ENCODE results near the gene HOXC10.
A peak's percentile ranks its signal among the peaks of the same experiment; 100 is the strongest.

HOXC10 gene

DNA sequence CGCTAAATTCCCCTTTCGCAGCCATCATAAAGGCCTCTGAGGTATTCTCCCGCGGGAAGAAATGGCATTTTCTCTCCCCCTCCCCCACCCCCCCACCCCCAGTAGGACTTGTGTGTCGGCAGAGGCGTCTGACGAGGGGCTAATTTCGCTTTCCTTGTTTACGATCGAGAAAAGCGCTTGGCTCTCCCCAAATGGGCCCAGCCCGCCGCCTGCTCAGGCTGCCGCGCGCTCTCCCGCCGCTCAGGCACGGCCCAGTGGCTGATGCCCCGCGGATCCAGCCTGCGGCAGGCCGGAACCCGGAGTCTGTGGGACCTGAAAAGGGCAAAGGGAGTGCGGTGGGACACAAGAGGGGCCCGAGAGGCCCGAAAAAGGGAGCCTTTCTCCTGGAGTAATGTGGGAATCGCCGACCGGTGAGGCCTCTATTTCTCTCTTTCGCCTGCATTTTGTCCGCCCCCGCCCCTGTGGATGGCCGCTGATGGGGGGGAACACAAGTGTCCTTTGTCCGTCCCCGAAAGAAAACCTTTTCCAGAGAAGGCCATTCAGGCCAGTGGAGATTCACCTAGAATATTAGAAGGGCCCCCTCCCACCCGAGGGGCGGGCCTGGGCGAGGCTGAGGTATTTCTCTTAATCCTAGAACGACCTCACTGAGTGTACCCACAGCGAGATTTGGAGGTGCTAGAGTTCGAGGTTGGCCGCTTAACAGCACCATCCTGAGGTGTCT is 34.3 kb downstream of the HOXC10 start:
- in situ Hi-C loops (cut with HindIII; ENCODE audit: low pct_ligation_motif_present, low pct_unique_long_range_greater_than_20kb, low sequenced_read_pairs) = no loop called here
- peak; percentile 39 for DNase-seq

GRCh38 chr12:54019924-54020590 is 35.1 kb downstream of the HOXC10 start:
- in situ Hi-C loops (cut with HindIII; ENCODE audit: low pct_ligation_motif_present, low pct_unique_long_range_greater_than_20kb, low sequenced_read_pairs) = no loop called here
- DNase-seq = peak; percentile 37

DNA sequence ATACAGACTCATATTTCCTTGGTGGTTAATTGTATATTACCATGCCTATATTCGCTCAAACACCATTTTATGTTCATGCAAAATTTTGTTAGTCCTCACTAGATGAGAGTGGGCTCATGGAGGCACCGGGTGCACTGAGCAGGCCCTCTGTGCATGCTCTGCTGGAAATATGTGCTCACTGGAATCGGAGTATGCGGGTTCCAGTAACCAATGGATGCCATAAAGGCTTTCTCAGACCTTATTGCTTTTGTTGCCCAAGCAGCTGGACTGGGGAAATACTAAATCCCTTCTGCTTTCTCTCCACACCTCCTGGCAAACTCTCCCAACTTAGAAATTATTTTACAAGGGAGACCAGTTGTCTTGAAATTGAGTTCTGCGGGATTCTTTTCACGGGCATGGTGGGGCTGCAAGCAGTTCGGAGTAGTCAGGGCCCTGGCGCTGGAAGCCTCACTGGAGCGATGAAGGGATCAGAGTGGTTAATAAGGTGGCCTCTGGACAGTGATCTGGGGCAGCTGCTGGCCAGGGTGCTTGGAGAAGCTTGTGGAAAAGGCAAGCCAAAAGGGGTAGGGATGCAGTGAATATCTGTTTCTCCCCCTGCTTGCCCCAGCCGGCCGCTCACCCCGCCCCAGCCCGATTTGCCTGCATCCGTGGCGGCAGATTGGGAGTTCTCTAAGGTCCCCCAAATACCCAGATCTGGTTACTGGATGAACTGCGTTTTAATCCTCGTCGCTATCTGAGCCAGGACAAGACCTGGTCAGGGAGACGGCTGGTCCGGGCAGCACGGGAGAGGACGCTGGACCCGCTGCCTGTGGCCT is 35.9 kb downstream of the HOXC10 start:
- DNase-seq = no peak
- in situ Hi-C loops (cut with HindIII; ENCODE audit: low pct_ligation_motif_present, low pct_unique_long_range_greater_than_20kb, low sequenced_read_pairs) = no loop called here

DNA sequence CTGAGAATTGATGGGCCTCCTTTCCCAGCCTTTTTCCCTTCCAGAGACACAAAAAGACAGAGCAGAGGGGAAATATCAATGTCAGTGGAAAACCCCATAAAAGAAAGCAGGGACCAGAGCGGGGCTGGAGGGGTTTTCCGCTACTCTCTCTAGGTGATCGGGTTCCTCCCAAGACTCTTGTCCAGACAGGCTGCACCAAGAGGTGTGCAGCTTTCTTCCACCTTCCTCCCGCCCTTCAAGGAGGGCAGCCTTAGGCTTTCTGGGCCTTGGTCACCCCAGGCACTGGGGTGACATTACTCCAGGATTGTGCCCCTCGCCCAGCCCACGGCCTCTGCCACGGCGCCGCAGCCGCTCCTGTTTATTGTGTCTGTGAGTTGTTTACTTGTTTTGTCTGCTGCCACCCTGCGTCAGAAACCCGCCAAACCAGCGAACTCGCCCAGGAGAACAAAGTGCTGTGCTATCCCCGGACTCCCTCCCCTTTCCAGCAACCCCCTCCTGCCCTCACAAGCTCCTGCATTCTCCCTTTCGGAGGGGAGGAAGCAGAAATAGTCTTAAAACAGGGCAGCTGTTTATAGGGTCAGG is 36.6 kb downstream of the HOXC10 start:
- in situ Hi-C loops (cut with HindIII; ENCODE audit: low pct_ligation_motif_present, low pct_unique_long_range_greater_than_20kb, low sequenced_read_pairs) = no loop called here

DNA sequence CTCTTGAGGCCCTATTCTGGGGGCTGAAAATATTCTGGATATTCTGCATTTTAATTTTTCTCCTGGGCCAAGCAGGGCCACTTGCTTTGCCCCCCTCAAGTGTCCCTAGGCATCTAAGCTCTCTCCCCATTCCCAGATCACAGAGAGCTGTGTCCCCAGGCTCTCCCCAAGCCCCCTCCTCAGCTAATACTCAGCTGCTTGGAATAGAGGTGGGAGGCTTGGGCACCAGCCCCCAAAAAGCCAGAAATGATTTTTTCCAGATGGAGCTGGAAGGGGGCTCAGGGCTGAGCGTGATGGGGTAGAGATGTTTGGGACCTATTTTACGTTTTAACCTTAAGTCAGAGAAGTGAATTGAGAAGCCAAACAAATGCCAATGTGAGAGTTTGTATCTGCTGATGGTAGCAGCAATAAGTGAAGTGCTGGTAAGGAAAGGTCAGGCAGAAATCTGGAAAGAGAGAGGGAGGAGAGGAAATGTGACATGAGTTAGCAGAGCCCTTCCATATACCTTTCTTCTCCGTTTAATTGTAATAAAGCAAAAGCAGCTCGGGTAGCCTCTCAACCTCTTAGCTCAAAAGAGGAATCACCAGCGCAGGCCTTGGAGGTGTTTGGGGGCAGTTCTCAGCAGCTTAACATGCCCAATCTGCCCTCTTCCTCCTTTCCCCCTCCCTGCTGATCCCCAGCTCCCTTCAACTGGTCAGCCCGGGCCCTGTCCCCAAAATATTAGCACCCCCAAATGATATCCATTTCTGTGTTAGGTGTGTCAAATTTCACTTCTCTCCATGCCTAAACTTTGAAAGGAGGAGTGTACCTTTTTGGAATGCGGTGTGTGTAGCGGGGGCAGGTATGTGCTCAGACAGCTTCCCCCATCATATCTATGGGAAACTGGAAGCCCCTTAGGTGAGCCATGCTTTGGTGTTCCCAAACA is 38.3 kb downstream of the HOXC10 start:
- DNase-seq = no peak
- in situ Hi-C loops (cut with HindIII; ENCODE audit: low pct_ligation_motif_present, low pct_unique_long_range_greater_than_20kb, low sequenced_read_pairs) = no loop called here

More for the DNA sequence above, 36.6 kb downstream of the HOXC10 start:
- DNase-seq = no peak

DNA sequence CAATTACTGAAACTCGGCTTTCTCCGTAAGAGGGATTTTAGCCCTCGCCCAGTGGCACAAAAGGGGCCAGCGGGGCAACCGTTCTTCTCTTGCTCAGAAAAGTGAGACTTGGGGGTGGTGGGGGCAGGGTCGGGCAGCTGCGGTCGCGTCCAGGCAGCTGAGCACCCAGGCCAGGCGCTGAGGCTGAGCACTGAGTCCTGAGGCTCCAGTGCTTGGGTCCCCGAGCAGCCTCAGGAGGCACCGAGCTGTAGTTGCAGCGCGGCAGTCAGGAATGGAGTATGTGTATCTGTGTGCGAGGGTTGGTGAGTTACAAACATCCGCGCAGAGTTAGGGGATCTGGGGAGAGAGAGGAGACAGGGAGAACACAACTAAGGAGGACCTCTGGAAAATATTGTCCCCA is 39.2 kb downstream of the HOXC10 start:
- no peak for DNase-seq
- in situ Hi-C loops (cut with HindIII; ENCODE audit: low pct_ligation_motif_present, low pct_unique_long_range_greater_than_20kb, low sequenced_read_pairs) = no loop called here

- no peak for DNase-seq
- in situ Hi-C loops (cut with HindIII; ENCODE audit: low pct_ligation_motif_present, low pct_unique_long_range_greater_than_20kb, low sequenced_read_pairs) = no loop called here
Observed at GRCh38 chr12:54024581-54025305, 39.8 kb downstream of the HOXC10 start.

- no peak for DNase-seq
- in situ Hi-C loops (cut with HindIII; ENCODE audit: low pct_ligation_motif_present, low pct_unique_long_range_greater_than_20kb, low sequenced_read_pairs) = no loop called here
Observed at GRCh38 chr12:54025499-54026405, 40.8 kb downstream of the HOXC10 start.

DNA sequence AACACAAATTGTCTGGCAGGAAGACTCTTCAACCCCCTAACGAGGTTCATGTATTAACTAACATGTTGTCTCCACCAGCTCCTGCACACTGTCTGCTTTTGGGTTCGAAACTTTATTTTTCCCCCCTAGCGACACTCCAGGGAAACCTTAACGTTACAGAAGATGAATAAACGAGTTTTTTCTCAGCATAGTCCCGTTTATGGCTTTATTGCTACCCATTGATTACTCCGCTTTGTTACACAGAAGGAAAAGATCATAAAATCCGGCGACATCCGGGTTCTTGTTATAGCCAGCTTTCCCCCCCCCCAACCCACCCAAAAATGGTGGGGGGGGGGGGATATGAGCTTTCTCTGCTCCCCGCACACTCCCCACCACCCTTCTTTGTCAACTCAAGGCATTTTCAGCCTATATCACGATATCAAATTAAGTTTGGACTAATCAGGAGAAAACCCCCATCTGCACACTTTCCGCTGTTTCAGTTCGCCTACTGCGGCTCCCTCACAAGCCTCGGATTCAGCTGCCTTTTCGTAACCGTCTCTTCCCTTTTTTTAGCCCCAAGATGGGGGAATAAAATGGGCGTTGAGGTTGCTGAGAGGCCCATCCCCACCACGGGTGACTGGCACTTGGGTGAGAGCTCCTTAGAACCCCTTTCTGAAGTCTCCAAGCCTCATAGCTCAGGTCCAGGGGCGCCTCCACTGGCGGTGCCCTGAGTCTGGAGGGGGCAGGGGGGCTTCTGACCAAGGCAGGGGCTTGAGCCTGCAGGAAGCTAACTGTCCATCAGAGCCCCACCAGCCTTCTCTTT is 41.9 kb downstream of the HOXC10 start:
- in situ Hi-C loops (cut with HindIII; ENCODE audit: low pct_ligation_motif_present, low pct_unique_long_range_greater_than_20kb, low sequenced_read_pairs) = no loop called here
- no peak for DNase-seq

DNA sequence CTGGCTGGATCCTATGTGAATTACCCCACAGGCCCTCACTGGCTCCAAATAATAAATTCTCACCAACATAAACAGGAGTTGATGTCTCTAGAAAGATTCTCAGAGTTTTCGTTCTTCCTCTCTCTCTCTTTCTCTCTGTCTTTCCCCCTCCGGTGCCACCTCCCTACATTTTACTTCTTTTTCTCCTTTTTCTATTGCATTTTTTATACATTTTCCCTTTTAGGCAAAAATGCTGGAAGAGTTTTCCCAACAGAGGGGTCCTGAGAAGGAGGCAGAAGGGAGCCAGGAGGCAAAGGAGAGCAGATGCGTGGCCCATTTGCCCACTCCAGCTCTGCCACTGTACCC is 42.5 kb downstream of the HOXC10 start:
- in situ Hi-C loops (cut with HindIII; ENCODE audit: low pct_ligation_motif_present, low pct_unique_long_range_greater_than_20kb, low sequenced_read_pairs) = no loop called here
- no peak for DNase-seq

DNA sequence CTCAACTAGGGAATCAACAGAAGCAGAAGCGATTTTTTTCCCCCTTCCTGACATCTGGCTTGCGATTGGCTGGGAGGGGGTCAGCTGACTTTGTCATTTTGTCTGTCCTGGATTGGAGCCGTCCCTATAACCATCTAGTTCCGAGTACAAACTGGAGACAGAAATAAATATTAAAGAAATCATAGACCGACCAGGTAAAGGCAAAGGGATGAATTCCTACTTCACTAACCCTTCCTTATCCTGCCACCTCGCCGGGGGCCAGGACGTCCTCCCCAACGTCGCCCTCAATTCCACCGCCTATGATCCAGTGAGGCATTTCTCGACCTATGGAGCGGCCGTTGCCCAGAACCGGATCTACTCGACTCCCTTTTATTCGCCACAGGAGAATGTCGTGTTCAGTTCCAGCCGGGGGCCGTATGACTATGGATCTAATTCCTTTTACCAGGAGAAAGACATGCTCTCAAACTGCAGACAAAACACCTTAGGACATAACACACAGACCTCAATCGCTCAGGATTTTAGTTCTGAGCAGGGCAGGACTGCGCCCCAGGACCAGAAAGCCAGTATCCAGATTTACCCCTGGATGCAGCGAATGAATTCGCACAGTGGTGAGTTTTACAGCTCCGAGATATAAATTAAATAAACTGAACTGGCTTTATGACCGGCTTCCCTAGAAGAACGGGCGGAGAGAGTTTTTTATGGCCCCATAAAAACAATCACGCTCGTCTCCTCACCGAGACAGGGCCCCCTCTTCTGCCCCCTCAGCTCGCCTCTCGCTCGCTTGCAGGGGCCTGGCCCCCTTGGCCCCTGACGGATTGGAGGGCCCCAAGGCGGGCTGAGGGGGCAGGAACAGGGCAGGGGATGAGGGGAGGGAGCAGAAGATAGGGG is 43.6 kb downstream of the HOXC10 start, which contains the start of gene HOXC6:
Gene HOXC6 (plus strand): TSS at position 127 of the 888 bp plus-strand sequence. CDS start 82 bp downstream, at position 209.
- in situ Hi-C loops (cut with HindIII; ENCODE audit: low pct_ligation_motif_present, low pct_unique_long_range_greater_than_20kb, low sequenced_read_pairs) = no loop called here
- DNase-seq = no peak

DNA sequence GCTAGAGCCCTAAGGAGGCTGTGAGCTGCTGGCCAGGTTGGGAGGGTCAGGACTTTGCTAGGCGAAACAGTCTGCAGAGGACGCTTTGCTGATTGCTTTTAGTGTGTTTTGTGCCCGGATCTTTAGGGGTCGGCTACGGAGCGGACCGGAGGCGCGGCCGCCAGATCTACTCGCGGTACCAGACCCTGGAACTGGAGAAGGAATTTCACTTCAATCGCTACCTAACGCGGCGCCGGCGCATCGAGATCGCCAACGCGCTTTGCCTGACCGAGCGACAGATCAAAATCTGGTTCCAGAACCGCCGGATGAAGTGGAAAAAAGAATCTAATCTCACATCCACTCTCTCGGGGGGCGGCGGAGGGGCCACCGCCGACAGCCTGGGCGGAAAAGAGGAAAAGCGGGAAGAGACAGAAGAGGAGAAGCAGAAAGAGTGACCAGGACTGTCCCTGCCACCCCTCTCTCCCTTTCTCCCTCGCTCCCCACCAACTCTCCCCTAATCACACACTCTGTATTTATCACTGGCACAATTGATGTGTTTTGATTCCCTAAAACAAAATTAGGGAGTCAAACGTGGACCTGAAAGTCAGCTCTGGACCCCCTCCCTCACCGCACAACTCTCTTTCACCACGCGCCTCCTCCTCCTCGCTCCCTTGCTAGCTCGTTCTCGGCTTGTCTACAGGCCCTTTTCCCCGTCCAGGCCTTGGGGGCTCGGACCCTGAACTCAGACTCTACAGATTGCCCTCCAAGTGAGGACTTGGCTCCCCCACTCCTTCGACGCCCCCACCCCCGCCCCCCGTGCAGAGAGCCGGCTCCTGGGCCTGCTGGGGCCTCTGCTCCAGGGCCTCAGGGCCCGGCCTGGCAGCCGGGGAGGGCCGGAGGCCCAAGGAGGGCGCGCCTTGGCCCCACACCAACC is 44.8 kb downstream of the HOXC10 start:
- in situ Hi-C loops (cut with HindIII; ENCODE audit: low pct_ligation_motif_present, low pct_unique_long_range_greater_than_20kb, low sequenced_read_pairs) = no loop called here
- no peak for DNase-seq

DNA sequence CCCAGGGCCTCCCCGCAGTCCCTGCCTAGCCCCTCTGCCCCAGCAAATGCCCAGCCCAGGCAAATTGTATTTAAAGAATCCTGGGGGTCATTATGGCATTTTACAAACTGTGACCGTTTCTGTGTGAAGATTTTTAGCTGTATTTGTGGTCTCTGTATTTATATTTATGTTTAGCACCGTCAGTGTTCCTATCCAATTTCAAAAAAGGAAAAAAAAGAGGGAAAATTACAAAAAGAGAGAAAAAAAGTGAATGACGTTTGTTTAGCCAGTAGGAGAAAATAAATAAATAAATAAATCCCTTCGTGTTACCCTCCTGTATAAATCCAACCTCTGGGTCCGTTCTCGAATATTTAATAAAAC is 45.5 kb downstream of the HOXC10 start:
- no peak for DNase-seq
- in situ Hi-C loops (cut with HindIII; ENCODE audit: low pct_ligation_motif_present, low pct_unique_long_range_greater_than_20kb, low sequenced_read_pairs) = no loop called here

GRCh38 chr12:54030889-54031471 is 46.0 kb downstream of the HOXC10 start:
- in situ Hi-C loops (cut with HindIII; ENCODE audit: low pct_ligation_motif_present, low pct_unique_long_range_greater_than_20kb, low sequenced_read_pairs) = no loop called here
- no peak for DNase-seq
